A549 (cell line): ENCODE measurements around the gene LPCAT1. TPM values are rescaled to one million over a fixed set of nuclear protein-coding genes. Genes with fewer than 3 reads are reported as not detected.
"Not testable (repeated sequence)": the region's sequence is repeated elsewhere in the genome, so short reads cannot be mapped to it uniquely, and the experiment has no call there.

Experiments used
- ATAC-seq, 2 experiments: fragments of 200-7000 bp in 1 of 2; fragments of >200 bp in 1 of 2; cut with Nextera tagmentation in 1 of 2; cut with Tn5 transposase in 1 of 2; 3 replicates each; pipeline versions ENCODE4 v1.8.0 to v1.9.1; 2018 to 2020; ENCODE audit warnings: mild to moderate bottlenecking in 1 of 2, moderate library complexity in 1 of 2
- CTCF ChIA-PET: fragments of 300-600 bp; sonication (Branson Sonifier 250); formaldehyde crosslinking; extraction: SDS; loops from one replicate; lab custom pipeline; 2021; ENCODE audit warnings: antibody characterized with exemption, inconsistent platforms; lab: Yijun Ruan, JAX
- POLR2A ChIA-PET: fragments of 350-600 bp; formaldehyde crosslinking; extraction: SDS; loops from one replicate; lab custom pipeline; 2021; ENCODE audit warnings: antibody characterized with exemption, inconsistent platforms; lab: Yijun Ruan, JAX
- DNase-seq, 2 experiments: peaks; one replicate each; pipeline versions ENCODE4 v3.0.0 to v3.0.0-alpha.2; 2011 to 2016; ENCODE audit warnings: low read depth in 1 of 2, low spot score in 1 of 2
- FAIRE-seq: peaks from 2 replicates; lab custom pipeline; 2011; peaks lifted over from hg19 to GRCh38; lab: Jason Lieb, UNC
- H3K27ac ChIP-seq, 2 experiments: fragments of >200 bp; sonication (Bioruptor Twin); formaldehyde crosslinking; 3 replicates each; pipeline ENCODE4 v1.5.1; 2016 to 2017
- H3K4me1 ChIP-seq: fragments of >200 bp; sonication (Bioruptor Twin); formaldehyde crosslinking; 3 replicates; pipeline ENCODE4 v1.6.1; 2016
- H3K4me2 ChIP-seq: fragments of >200 bp; sonication (Bioruptor Twin); formaldehyde crosslinking; 3 replicates; pipeline ENCODE4 v1.6.1; 2016
- H3K4me3 ChIP-seq: fragments of >200 bp; sonication (Bioruptor Twin); formaldehyde crosslinking; 3 replicates; pipeline ENCODE4 v1.5.1; 2016
- H3K9me3 ChIP-seq: fragments of >200 bp; sonication (Bioruptor Twin); formaldehyde crosslinking; 3 replicates; pipeline ENCODE4 v1.6.1; 2016
- BHLHE40 ChIP-seq: IDR thresholded peaks from 2 replicates; pipeline ENCODE4 v1.6.1; 2012; ENCODE audit warnings: low read depth, low read length, inconsistent platforms
- CEBPB ChIP-seq, 2 experiments: fragments of >200 bp in 1 of 2; sonication (Bioruptor Twin) in 1 of 2; formaldehyde crosslinking in 1 of 2; IDR thresholded peaks; 2 replicates each; pipeline ENCODE4 v1.6.1; 2012 to 2016
- EHMT2 ChIP-seq: fragments of 200-600 bp; sonication (generic); IDR thresholded peaks from 2 replicates; pipeline ENCODE4 v1.6.1; 2016; ENCODE audit warnings: antibody characterized with exemption, low read depth, mild to moderate bottlenecking, moderate library complexity
- ESRRA ChIP-seq: fragments of 150-350 bp; IDR thresholded peaks from 2 replicates; pipeline ENCODE4 v1.6.1; 2014; ENCODE audit warnings: mild to moderate bottlenecking, low read length, borderline replicate concordance
- GATA3 ChIP-seq: IDR thresholded peaks from 2 replicates; pipeline ENCODE4 v1.6.1; 2012; ENCODE audit warnings: borderline replicate concordance
- HDAC2 ChIP-seq: fragments of 200-600 bp; sonication (generic); IDR thresholded peaks from 2 replicates; pipeline ENCODE4 v1.6.1; 2016
- HOXA7 ChIP-seq: fragments of 250-450 bp; sonication (Bioruptor Pico); IDR thresholded peaks from 2 replicates; pipeline ENCODE4 v1.5.0; 2020; ENCODE audit warnings: mild to moderate bottlenecking, moderate library complexity
- HOXB5 ChIP-seq: fragments of 250-450 bp; sonication (Bioruptor Pico); IDR thresholded peaks from 2 replicates; pipeline ENCODE4 v1.5.0; 2020; ENCODE audit warnings: mild to moderate bottlenecking, moderate library complexity
- JUN ChIP-seq, 2 experiments: fragments of >200 bp; sonication (Bioruptor Twin); formaldehyde crosslinking; IDR thresholded peaks; 2 replicates in 1 of 2; 3 replicates in 1 of 2; pipeline ENCODE4 v1.6.1; 2016 to 2017
- NFE2L2 ChIP-seq: fragments of 150-350 bp; conservative IDR thresholded peaks from 2 replicates; pipeline ENCODE4 v1.6.1; 2014; ENCODE audit warnings: low read length
- NPAS2 ChIP-seq: fragments of 250-450 bp; sonication (Bioruptor Pico); IDR thresholded peaks from 2 replicates; pipeline ENCODE4 v1.8.0; 2022; ENCODE audit warnings: mild to moderate bottlenecking, moderate library complexity, borderline replicate concordance
- NR3C1 ChIP-seq: fragments of >200 bp; sonication (Bioruptor Twin); formaldehyde crosslinking; IDR thresholded peaks from 3 replicates; pipeline ENCODE4 v1.6.1; 2017
- RCOR1 ChIP-seq: fragments of 150-350 bp; IDR thresholded peaks from 2 replicates; pipeline ENCODE4 v1.6.1; 2014; ENCODE audit warnings: antibody characterized with exemption, low read length, low read depth
- RFX5 ChIP-seq: fragments of 450-650 bp; IDR thresholded peaks from 2 replicates; pipeline ENCODE4 v1.7.1; 2014; ENCODE audit warnings: antibody characterized with exemption, mild to moderate bottlenecking, moderate library complexity
- RNF2 ChIP-seq: fragments of 200-600 bp; sonication (generic); IDR thresholded peaks from 2 replicates; pipeline ENCODE4 v1.6.1; 2016; ENCODE audit warnings: low read depth, mild to moderate bottlenecking, antibody characterized with exemption, moderate library complexity, borderline replicate concordance
- SREBF2 ChIP-seq: fragments of 450-650 bp; IDR thresholded peaks from 2 replicates; pipeline ENCODE4 v1.6.1; 2014; ENCODE audit warnings: mild to moderate bottlenecking, moderate library complexity
- TFCP2L1 ChIP-seq: fragments of 250-450 bp; sonication (Bioruptor Pico); IDR thresholded peaks from 2 replicates; pipeline ENCODE4 v1.5.0; 2021; ENCODE audit warnings: mild to moderate bottlenecking
- ZNF302 ChIP-seq: fragments of 250-450 bp; sonication (Bioruptor Pico); IDR thresholded peaks from 2 replicates; pipeline ENCODE4 v1.9.0; 2021; ENCODE audit warnings: inconsistent platforms, mild to moderate bottlenecking, moderate library complexity
- WGBS: methylation state at CpG from one replicate; pipeline ENCODE4 v1.1.6; 2017; ENCODE audit errors: missing lambda C conversion rate; 5-methylcytosine and 5-hydroxymethylcytosine counted together
- polyA plus RNA-seq, 4 experiments: library from polyadenylated mRNA; depleted of rRNA in 3 of 4; stranded (reverse); fragments of >200 nt; fragmentation: RNase III in 1 of 4; extraction: RNeasy Plus Mini Kit Qiagen cat#74134 plus additional on column Dnase treatment in 1 of 4; gene quantifications; 2 replicates in 3 of 4; 3 replicates in 1 of 4; pipeline ENCODE4 v1.2.3, GENCODE V29; 2011 to 2017
- TF ChIP-seq, protein P1 (sequence below): IDR thresholded peaks from 2 replicates; pipeline ENCODE4 v1.6.1; 2012; ENCODE audit warnings: low read depth, borderline replicate concordance
- TF ChIP-seq, protein P2 (sequence below): fragments of >200 bp; sonication (Bioruptor Twin); formaldehyde crosslinking; IDR thresholded peaks from 3 replicates; pipeline ENCODE4 v1.5.1; 2016
- TF ChIP-seq, protein P3 (sequence below): fragments of 150-350 bp; IDR thresholded peaks from 2 replicates; pipeline ENCODE4 v1.6.1; 2014; ENCODE audit warnings: low read depth, mild to moderate bottlenecking, low read length

The LPCAT1 gene
- polyA plus RNA-seq, 2 of the 4 experiments (the other 2 are of a cell fraction): 22.9 to 74.9 TPM

DNA sequence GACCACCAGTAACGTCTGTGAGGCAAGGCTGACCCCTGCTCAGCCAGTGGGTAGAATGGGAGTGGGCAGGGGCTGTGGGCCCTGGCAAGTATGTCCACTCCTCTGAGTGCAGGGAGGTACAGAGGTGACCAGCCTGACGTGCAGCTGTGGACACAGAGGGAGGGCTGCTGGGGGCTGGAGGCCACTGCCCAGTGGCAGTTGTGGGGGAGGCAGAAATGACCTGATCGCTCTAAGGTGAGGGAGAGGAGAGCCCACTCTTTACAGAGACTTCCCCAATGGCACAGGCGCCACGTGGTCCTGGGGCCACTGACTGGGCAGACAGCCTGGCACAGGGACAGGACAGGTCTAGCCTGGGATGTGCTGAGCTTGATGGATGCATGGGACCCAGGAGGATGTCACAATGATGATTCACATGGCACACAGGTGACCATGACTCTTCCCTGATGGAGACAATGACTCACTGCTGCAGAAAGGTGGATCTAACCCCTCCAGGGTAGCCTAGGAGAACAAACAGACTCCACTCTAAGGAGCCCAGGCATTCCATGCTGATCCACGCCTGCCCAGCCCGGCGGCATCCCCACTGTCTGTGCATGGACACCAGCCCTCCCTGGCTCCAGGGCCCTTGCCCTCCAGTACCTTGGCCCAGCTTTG lies 7.7 kb downstream of the LPCAT1 start (continued):
- TF ChIP-seq NFE2L2 (no peak), GATA3 (peak; percentile 60; the same call in 1 of the 2 replicates)

DNA sequence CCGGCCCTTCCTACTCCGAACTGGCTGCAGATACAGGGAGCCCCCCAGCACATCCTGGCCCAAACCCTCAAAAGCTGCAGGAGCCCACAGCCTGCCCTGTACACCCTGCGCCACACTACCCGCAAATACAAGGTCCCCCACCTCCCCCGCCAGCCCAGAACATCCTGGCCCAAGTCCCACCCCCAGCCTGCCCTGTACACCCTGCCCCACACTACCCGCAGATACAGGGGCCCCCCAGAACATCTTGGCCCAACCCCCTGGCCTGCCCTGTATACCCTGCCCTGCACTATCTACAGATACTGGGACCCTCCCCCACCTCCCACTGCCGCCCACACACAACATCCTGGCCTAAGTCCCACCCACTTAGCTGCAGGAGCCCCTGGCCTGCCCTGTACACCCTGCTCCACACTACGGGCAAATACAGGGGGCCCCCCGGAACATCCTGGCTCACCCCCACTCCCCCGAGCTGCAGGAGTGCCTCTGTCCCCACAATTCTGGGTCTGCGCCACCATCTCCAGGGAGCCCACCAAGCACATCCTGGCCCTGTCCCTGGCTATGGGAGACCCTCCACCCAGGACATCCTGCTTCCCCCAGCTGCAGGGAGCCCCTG lies 8.3 kb downstream of the LPCAT1 start:
- H3K27ac ChIP-seq: peak overlapping the region; percentile 88 to 94
- H3K4me3 ChIP-seq: no peak overlapping the region
- DNase-seq (no peak), ATAC-seq (no peak), FAIRE-seq (no peak)
- H3K9me3 ChIP-seq: no peaks in the 10 kb centered on the region
- peaks cover 82% of the 10 kb centered on the region for H3K4me1 ChIP-seq
- H3K4me2 ChIP-seq: peak overlapping the region; percentile 76
- WGBS: 92% methylated on average over 6 of the region's 11 CpGs
- POLR2A ChIA-PET: interaction anchor here (1.4 kb wide), 1 partner anchor 40 kb away, joined by 7 read pairs; no protein-coding TSS in a partner anchor
- TF ChIP-seq, protein P1, sequence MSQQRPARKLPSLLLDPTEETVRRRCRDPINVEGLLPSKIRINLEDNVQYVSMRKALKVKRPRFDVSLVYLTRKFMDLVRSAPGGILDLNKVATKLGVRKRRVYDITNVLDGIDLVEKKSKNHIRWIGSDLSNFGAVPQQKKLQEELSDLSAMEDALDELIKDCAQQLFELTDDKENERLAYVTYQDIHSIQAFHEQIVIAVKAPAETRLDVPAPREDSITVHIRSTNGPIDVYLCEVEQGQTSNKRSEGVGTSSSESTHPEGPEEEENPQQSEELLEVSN: no peak
- TF ChIP-seq ZNF302 (no peak), RNF2 (no peak), RFX5 (no peak), BHLHE40 (no peak), HDAC2 (no peak), CEBPB (IDR thresholded peaks at IDR 0.05) (no peak), SREBF2 (no peak), JUN (IDR thresholded peaks at IDR 0.05) (no peak), ESRRA (no peak), NFE2L2 (no peak), NPAS2 (CRISPR knock-in tag) (no peak)
- TF ChIP-seq, protein P2, sequence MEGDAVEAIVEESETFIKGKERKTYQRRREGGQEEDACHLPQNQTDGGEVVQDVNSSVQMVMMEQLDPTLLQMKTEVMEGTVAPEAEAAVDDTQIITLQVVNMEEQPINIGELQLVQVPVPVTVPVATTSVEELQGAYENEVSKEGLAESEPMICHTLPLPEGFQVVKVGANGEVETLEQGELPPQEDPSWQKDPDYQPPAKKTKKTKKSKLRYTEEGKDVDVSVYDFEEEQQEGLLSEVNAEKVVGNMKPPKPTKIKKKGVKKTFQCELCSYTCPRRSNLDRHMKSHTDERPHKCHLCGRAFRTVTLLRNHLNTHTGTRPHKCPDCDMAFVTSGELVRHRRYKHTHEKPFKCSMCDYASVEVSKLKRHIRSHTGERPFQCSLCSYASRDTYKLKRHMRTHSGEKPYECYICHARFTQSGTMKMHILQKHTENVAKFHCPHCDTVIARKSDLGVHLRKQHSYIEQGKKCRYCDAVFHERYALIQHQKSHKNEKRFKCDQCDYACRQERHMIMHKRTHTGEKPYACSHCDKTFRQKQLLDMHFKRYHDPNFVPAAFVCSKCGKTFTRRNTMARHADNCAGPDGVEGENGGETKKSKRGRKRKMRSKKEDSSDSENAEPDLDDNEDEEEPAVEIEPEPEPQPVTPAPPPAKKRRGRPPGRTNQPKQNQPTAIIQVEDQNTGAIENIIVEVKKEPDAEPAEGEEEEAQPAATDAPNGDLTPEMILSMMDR: no peak
- TF ChIP-seq, all 56 proteins: peak for 0
- CTCF ChIA-PET: interaction anchor here (0.6 to 1.6 kb wide), 4 partner anchors 35 to 139 kb away, joined by 3 to 4 read pairs (median 3); no protein-coding TSS in a partner anchor

DNA sequence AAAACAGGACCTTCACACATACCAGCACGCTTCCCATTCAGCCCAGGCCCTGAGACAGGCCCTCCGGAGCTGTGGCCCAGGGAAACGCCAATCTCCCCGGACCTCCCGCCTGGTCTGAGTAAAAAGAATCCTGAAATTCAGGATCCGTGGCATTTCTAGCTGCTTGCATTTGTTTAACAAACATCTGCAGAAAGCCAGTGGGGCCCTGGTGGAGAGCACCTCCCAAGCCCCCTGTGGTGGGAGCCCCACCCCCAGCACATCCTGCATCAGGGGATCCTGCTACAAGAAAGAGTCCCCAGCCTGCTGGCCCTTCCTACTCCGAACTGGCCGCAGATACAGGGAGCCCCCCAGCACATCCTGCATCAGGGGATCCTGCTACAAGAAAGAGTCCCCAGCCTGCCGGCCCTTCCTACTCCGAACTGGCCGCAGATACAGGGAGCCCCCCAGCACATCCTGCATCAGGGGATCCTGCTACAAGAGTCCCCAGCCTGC lies 8.9 kb downstream of the LPCAT1 start:
- Histone ChIP-seq H3K4me1 (peaks cover 80% of the 10 kb centered on the region), H3K4me2 (peak overlapping the region; percentile 76; the same call in 2 of the 3 replicates), H3K27ac (peak overlapping the region; percentile 88 to 94)
- 92% methylated on average over 8 of the region's 11 CpGs for WGBS
- H3K4me3 ChIP-seq, POLR2A ChIA-PET, H3K9me3 ChIP-seq, ATAC-seq, FAIRE-seq, DNase-seq: not testable (repeated sequence)
- CTCF ChIA-PET: interaction anchor here (0.7 to 1.5 kb wide), 2 partner anchors 21 to 48 kb away, joined by 3 read pairs; no protein-coding TSS in a partner anchor

DNA sequence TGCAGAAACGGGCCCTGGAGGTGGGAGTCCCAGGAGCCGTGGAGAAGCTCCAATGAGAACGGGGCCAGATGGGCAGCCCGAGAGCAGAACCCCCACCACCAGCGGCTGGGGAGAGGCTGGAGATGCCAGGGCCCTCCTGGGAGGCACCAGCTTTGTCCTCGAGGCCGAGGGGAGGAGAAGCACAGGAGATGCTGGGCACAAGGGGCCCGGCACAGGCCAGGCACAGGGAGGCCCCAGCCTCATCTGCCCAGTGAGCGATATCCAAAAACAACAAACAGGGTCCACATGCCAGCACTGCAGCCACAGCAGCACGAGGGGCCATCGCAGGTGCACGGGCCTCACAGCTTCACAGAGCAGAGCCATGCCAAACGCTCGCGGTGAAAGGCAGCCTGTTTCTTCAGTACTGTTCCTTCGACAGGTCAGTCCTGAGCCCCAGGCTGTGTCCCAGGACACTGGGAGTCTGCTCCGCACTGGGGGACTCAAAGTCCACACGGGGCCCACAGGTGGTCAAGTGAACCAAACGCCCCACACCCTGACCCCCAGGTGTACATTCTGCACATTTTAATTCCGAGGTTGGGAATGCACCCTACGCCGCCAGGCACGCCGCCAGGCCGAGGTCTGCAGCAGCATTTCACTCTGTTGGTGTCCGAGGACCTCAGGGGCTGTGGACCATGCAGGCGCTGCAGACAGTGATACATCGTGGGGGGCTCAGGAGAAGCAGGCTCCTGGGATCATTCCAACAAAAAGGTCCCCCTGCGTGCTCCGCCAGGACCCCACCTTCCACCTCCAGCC lies 9.5 kb downstream of the LPCAT1 start:
- H3K9me3 ChIP-seq: no peaks in the 10 kb centered on the region
- POLR2A ChIA-PET: interaction anchor here (1.7 kb wide), 1 partner anchor 10 kb away, joined by 5 read pairs; the partner anchor contains the start of gene LPCAT1
- no peak for ATAC-seq
- no peak for FAIRE-seq
- WGBS: 88% methylated on average over 24 of the region's 30 CpGs
- H3K4me1 ChIP-seq: peaks cover 74% of the 10 kb centered on the region
- H3K4me3 ChIP-seq: no peak overlapping the region
- CTCF ChIA-PET: interaction anchor here (0.7 to 1.5 kb wide), 2 partner anchors 22 to 49 kb away, joined by 3 read pairs; no protein-coding TSS in a partner anchor
- H3K27ac ChIP-seq: peak overlapping the region; percentile 88 to 94; a peak in 5 of 6 replicates
- no peak overlapping the region for H3K4me2 ChIP-seq
- DNase-seq: no peak
- TF ChIP-seq SREBF2 (no peak), HOXB5 (CRISPR knock-in tag) (no peak), TFCP2L1 (no peak), RCOR1 (no peak), EHMT2 (no peak), CEBPB (IDR thresholded peaks at IDR 0.05) (no peak), NR3C1 (no peak), HOXA7 (CRISPR knock-in tag) (no peak)
- TF ChIP-seq, protein P3, sequence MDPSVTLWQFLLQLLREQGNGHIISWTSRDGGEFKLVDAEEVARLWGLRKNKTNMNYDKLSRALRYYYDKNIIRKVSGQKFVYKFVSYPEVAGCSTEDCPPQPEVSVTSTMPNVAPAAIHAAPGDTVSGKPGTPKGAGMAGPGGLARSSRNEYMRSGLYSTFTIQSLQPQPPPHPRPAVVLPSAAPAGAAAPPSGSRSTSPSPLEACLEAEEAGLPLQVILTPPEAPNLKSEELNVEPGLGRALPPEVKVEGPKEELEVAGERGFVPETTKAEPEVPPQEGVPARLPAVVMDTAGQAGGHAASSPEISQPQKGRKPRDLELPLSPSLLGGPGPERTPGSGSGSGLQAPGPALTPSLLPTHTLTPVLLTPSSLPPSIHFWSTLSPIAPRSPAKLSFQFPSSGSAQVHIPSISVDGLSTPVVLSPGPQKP: no peak
